Stimulated activated naive B cell treated with anti-CD40 and anti-IgM and Interleukin-4, amounts not matched to agents 10 μg/mL and 1 μg/mL and 100 μg/mL, for 72 hours (primary cell): Measurements from ENCODE around the gene TBC1D8.
"Not testable (repeated sequence)": the region's sequence is repeated elsewhere in the genome, so short reads cannot be mapped to it uniquely, and the experiment has no call there.

Experiments
- ATAC-seq, 2 donors: fragments of 150-1000 bp; cut with Tn5 transposase; replicated peaks; 2 replicates each; pipeline ENCODE4 v1.10.0; 2021; ENCODE audit warnings: moderate library complexity in 1 of 2
- DNase-seq: peaks from one replicate; pipeline ENCODE4 v3.0.0; 2021
- H3K27ac Mint-ChIP-seq: one replicate; pipeline ENCODE4 v1.8.0; 2022; ENCODE audit warnings: mild to moderate bottlenecking, mixed read lengths
- H3K27me3 Mint-ChIP-seq, 2 donors: one replicate each; pipeline ENCODE4 v1.8.0; 2022; ENCODE audit warnings: mixed read lengths in 2 of 2
- H3K36me3 Mint-ChIP-seq, 2 donors: one replicate each; pipeline ENCODE4 v1.8.0; 2022; ENCODE audit warnings: mixed read lengths in 2 of 2, mild to moderate bottlenecking in 1 of 2
- H3K4me1 Mint-ChIP-seq, 2 donors: one replicate each; pipeline ENCODE4 v1.8.0; 2022; ENCODE audit warnings: mixed read lengths in 2 of 2, mild to moderate bottlenecking in 1 of 2
- H3K4me3 Mint-ChIP-seq, 2 donors: one replicate each; pipeline ENCODE4 v1.8.0; 2022; ENCODE audit warnings: mild to moderate bottlenecking in 2 of 2, mixed read lengths in 2 of 2, moderate library complexity in 1 of 2
- H3K9me3 Mint-ChIP-seq, 2 donors: one replicate each; pipeline ENCODE4 v1.8.0; 2022; ENCODE audit warnings: mixed read lengths in 2 of 2, mild to moderate bottlenecking in 1 of 2

TBC1D8 gene

GRCh38 chr2:101064505-101064867 is 86.7 kb downstream of the TBC1D8 start:
- Mint-ChIP-seq H3K4me3 (no peak overlapping the region), H3K9me3 (no peaks in the 10 kb centered on the region), H3K27me3 (peaks cover 0 to 7% of the 10 kb centered on the region in 2 donors), H3K27ac (no peak overlapping the region), H3K36me3 (no peaks in the 10 kb centered on the region), H3K4me1 (peaks cover 9 to 23% of the 10 kb centered on the region in 2 donors)
- ATAC-seq (no peak), DNase-seq (no peak)

- DNase-seq (no peak), ATAC-seq (no peak)
- Mint-ChIP-seq H3K27ac (no peak overlapping the region), H3K9me3 (no peaks in the 10 kb centered on the region), H3K4me1 (peaks cover 9 to 23% of the 10 kb centered on the region in 2 donors), H3K27me3 (peaks cover 0 to 7% of the 10 kb centered on the region in 2 donors), H3K36me3 (no peaks in the 10 kb centered on the region), H3K4me3 (no peak overlapping the region)
Observed at GRCh38 chr2:101064125-101064502, 87.1 kb downstream of the TBC1D8 start.

GRCh38 chr2:101063352-101064124 is 87.6 kb downstream of the TBC1D8 start:
- DNase-seq = no peak
- Mint-ChIP-seq H3K27ac (no peak overlapping the region), H3K4me3 (no peak overlapping the region)

GRCh38 chr2:101058386-101058785 is 92.8 kb downstream of the TBC1D8 start:
- no peak overlapping the region for H3K27ac Mint-ChIP-seq
- DNase-seq (no peak), ATAC-seq (no peak)
- H3K4me1 Mint-ChIP-seq = peaks cover 0 to 5% of the 10 kb centered on the region in 2 donors
- H3K36me3 Mint-ChIP-seq = peaks cover 10 to 18% of the 10 kb centered on the region in 2 donors
- no peaks in the 10 kb centered on the region for H3K9me3 Mint-ChIP-seq
- peaks cover 0 to 7% of the 10 kb centered on the region in 2 donors for H3K27me3 Mint-ChIP-seq
- H3K4me3 Mint-ChIP-seq = no peak overlapping the region

More at GRCh38 chr2:101063352-101064124, 87.6 kb downstream of the TBC1D8 start:
- Mint-ChIP-seq H3K9me3 (no peaks in the 10 kb centered on the region), H3K4me1 (peaks cover 9 to 23% of the 10 kb centered on the region in 2 donors), H3K27me3 (peaks cover 0 to 7% of the 10 kb centered on the region in 2 donors), H3K36me3 (peaks cover 0 to 2% of the 10 kb centered on the region in 2 donors)
- no peak for ATAC-seq

- no peak overlapping the region for H3K27ac Mint-ChIP-seq
- peaks cover 0 to 5% of the 10 kb centered on the region in 2 donors for H3K4me1 Mint-ChIP-seq
- H3K9me3 Mint-ChIP-seq = no peaks in the 10 kb centered on the region
- ATAC-seq (no peak), DNase-seq (no peak)
- H3K27me3 Mint-ChIP-seq = peaks cover 0 to 7% of the 10 kb centered on the region in 2 donors
- H3K4me3 Mint-ChIP-seq = no peak overlapping the region
- H3K36me3 Mint-ChIP-seq = peaks cover 10 to 18% of the 10 kb centered on the region in 2 donors
Observed at GRCh38 chr2:101057051-101057933, 93.9 kb downstream of the TBC1D8 start.

GRCh38 chr2:101053117-101053516 is 98.1 kb downstream of the TBC1D8 start:
- peaks cover 15 to 31% of the 10 kb centered on the region in 2 donors for H3K36me3 Mint-ChIP-seq
- H3K27me3 Mint-ChIP-seq = peaks cover 0 to 7% of the 10 kb centered on the region in 2 donors
- H3K4me3 Mint-ChIP-seq = no peak overlapping the region
- H3K4me1 Mint-ChIP-seq = no peaks in the 10 kb centered on the region
- no peak for DNase-seq
- ATAC-seq = no peak
- H3K27ac Mint-ChIP-seq = no peak overlapping the region
- no peaks in the 10 kb centered on the region for H3K9me3 Mint-ChIP-seq

- H3K27ac Mint-ChIP-seq = no peak overlapping the region
- H3K4me3 Mint-ChIP-seq = no peak overlapping the region
- no peaks in the 10 kb centered on the region for H3K9me3 Mint-ChIP-seq
- H3K4me1 Mint-ChIP-seq = no peaks in the 10 kb centered on the region
- DNase-seq = no peak
- peaks cover 0 to 7% of the 10 kb centered on the region in 2 donors for H3K27me3 Mint-ChIP-seq
- ATAC-seq = no peak
- peaks cover 5 to 26% of the 10 kb centered on the region in 2 donors for H3K36me3 Mint-ChIP-seq
Observed at GRCh38 chr2:101052147-101052546, 99.0 kb downstream of the TBC1D8 start.

- H3K9me3 Mint-ChIP-seq, H3K4me3 Mint-ChIP-seq, H3K27me3 Mint-ChIP-seq, H3K4me1 Mint-ChIP-seq, DNase-seq, H3K27ac Mint-ChIP-seq, ATAC-seq: not testable (repeated sequence)
- H3K36me3 Mint-ChIP-seq = peaks cover 8 to 23% of the 10 kb centered on the region in 2 donors
Observed at GRCh38 chr2:101050886-101051285, 100.3 kb downstream of the TBC1D8 start.

GRCh38 chr2:101048756-101049155 is 102.4 kb downstream of the TBC1D8 start:
- H3K4me3 Mint-ChIP-seq = no peak overlapping the region
- no peak for ATAC-seq
- peaks cover 0 to 7% of the 10 kb centered on the region in 2 donors for H3K27me3 Mint-ChIP-seq
- peaks cover 0 to 9% of the 10 kb centered on the region in 2 donors for H3K4me1 Mint-ChIP-seq
- H3K27ac Mint-ChIP-seq = no peak overlapping the region
- no peak for DNase-seq
- H3K9me3 Mint-ChIP-seq = no peaks in the 10 kb centered on the region
- peaks cover 8 to 20% of the 10 kb centered on the region in 2 donors for H3K36me3 Mint-ChIP-seq

GRCh38 chr2:101047774-101048173 is 103.4 kb downstream of the TBC1D8 start:
- Mint-ChIP-seq H3K36me3 (peaks cover 8 to 20% of the 10 kb centered on the region in 2 donors), H3K9me3 (no peaks in the 10 kb centered on the region), H3K27me3 (peaks cover 0 to 7% of the 10 kb centered on the region in 2 donors), H3K27ac (no peak overlapping the region), H3K4me1 (peaks cover 0 to 10% of the 10 kb centered on the region in 2 donors), H3K4me3 (no peak overlapping the region)
- ATAC-seq = no peak
- no peak for DNase-seq

GRCh38 chr2:101047075-101047766 is 104.0 kb downstream of the TBC1D8 start:
- H3K9me3 Mint-ChIP-seq = no peaks in the 10 kb centered on the region
- no peak overlapping the region for H3K4me3 Mint-ChIP-seq
- H3K4me1 Mint-ChIP-seq = peaks cover 0 to 10% of the 10 kb centered on the region in 2 donors

GRCh38 chr2:101045330-101045729 is 105.9 kb downstream of the TBC1D8 start:
- DNase-seq = no peak
- H3K36me3 Mint-ChIP-seq = peaks cover 11 to 12% of the 10 kb centered on the region in 2 donors
- H3K9me3 Mint-ChIP-seq = no peaks in the 10 kb centered on the region
- no peak overlapping the region for H3K27ac Mint-ChIP-seq
- no peaks in the 10 kb centered on the region for H3K27me3 Mint-ChIP-seq
- H3K4me3 Mint-ChIP-seq = no peak overlapping the region
- ATAC-seq = no peak
- H3K4me1 Mint-ChIP-seq = peaks cover 2 to 10% of the 10 kb centered on the region in 2 donors

More at GRCh38 chr2:101047075-101047766, 104.0 kb downstream of the TBC1D8 start:
- no peak overlapping the region for H3K27ac Mint-ChIP-seq
- DNase-seq (no peak), ATAC-seq (no peak)
- H3K27me3 Mint-ChIP-seq = peaks cover 0 to 7% of the 10 kb centered on the region in 2 donors
- H3K36me3 Mint-ChIP-seq = peaks cover 8 to 20% of the 10 kb centered on the region in 2 donors

GRCh38 chr2:101041413-101041812 is 109.8 kb downstream of the TBC1D8 start:
- H3K9me3 Mint-ChIP-seq = no peaks in the 10 kb centered on the region
- no peak for DNase-seq
- no peak overlapping the region for H3K4me3 Mint-ChIP-seq
- ATAC-seq = no peak
- H3K27me3 Mint-ChIP-seq = no peaks in the 10 kb centered on the region
- H3K36me3 Mint-ChIP-seq = peaks cover 16 to 21% of the 10 kb centered on the region in 2 donors
- H3K4me1 Mint-ChIP-seq = peaks cover 8 to 19% of the 10 kb centered on the region in 2 donors
- H3K27ac Mint-ChIP-seq = no peak overlapping the region

- H3K27ac Mint-ChIP-seq = no peak overlapping the region
- H3K27me3 Mint-ChIP-seq = no peaks in the 10 kb centered on the region
- no peak for DNase-seq
- ATAC-seq = no peak
- H3K36me3 Mint-ChIP-seq = peaks cover 19 to 20% of the 10 kb centered on the region in 2 donors
- H3K4me3 Mint-ChIP-seq = no peak overlapping the region
- H3K9me3 Mint-ChIP-seq = no peaks in the 10 kb centered on the region
- peaks cover 8 to 19% of the 10 kb centered on the region in 2 donors for H3K4me1 Mint-ChIP-seq
Observed at GRCh38 chr2:101040761-101041160, 110.4 kb downstream of the TBC1D8 start.
